Thyroid gland (tissue), 4 donors: Measurements from ENCODE around the gene RPUSD1. TPM values are rescaled to one million over a fixed set of nuclear protein-coding genes. Genes with fewer than 3 reads are reported as not detected.
"Not testable (repeated sequence)": the region's sequence is repeated elsewhere in the genome, so short reads cannot be mapped to it uniquely, and the experiment has no call there.

Experiments
- DNase-seq, 2 donors: peaks; one replicate each; pipeline ENCODE4 v3.0.0-alpha.2; 2019
- H3K27ac ChIP-seq, 3 donors: fragments of 200-600 bp; sonication (generic); 1 replicate in 2 of 3; 2 replicates in 1 of 3; pipeline ENCODE4 v1.5.1; 2016 to 2019; ENCODE audit warnings: mild to moderate bottlenecking in 1 of 3, moderate library complexity in 1 of 3
- H3K27me3 ChIP-seq: fragments of 200-600 bp; sonication (generic); one replicate; pipeline ENCODE4 v1.5.1; 2019
- H3K36me3 ChIP-seq, 2 donors: fragments of 200-600 bp; sonication (generic); one replicate each; pipeline ENCODE4 v1.5.1; 2016 to 2019
- H3K4me1 ChIP-seq, 2 donors: fragments of 200-600 bp; sonication (generic); one replicate each; pipeline ENCODE4 v1.5.1; 2017 to 2019
- H3K4me3 ChIP-seq, 3 donors: fragments of 200-600 bp; sonication (generic); replicated peaks in 1 of 3; 1 replicate in 2 of 3; 2 replicates in 1 of 3; pipeline ENCODE4 v1.5.1; 2016; ENCODE audit warnings: mild to moderate bottlenecking in 1 of 3
- H3K9me3 ChIP-seq: fragments of 200-600 bp; sonication (generic); one replicate; pipeline ENCODE4 v1.5.1; 2017
- POLR2A ChIP-seq, 2 donors: fragments of 450-650 bp; IDR thresholded peaks; one replicate each; pipeline ENCODE4 v1.6.1; 2017; ENCODE audit warnings: antibody characterized with exemption in 2 of 2, mild to moderate bottlenecking in 2 of 2, moderate library complexity in 1 of 2
- WGBS, 2 donors: methylation state at CpG; one replicate each; pipeline ENCODE4 v1.1.5; 2017; 5-methylcytosine and 5-hydroxymethylcytosine counted together
- intact Hi-C: fragments of 100-400 bp; cut with DNase I; formaldehyde crosslinking; loops from one replicate; pipeline ENCODE4 v1.15.1; 2023
- total RNA-seq, 4 donors: library from RNA; depleted of rRNA; stranded (reverse); fragments of >200 nt; gene quantifications; one replicate each; pipeline ENCODE4 v1.2.3, GENCODE V29; 2016
- TF ChIP-seq, protein P1 (sequence below), 6 experiments: fragments of 200-600 bp in 3 of 6; fragments of 450-650 bp in 3 of 6; sonication (generic) in 3 of 6; IDR thresholded peaks; one replicate each; pipeline ENCODE4 v1.5.1; 2016 to 2019; ENCODE audit warnings: antibody characterized with exemption in 6 of 6, mild to moderate bottlenecking in 2 of 6, inconsistent platforms in 1 of 6, moderate library complexity in 1 of 6

The RPUSD1 gene
- total RNA-seq, 4 donors from 2014 or later = 14.1 to 27.9 (median 20.8) TPM

DNA sequence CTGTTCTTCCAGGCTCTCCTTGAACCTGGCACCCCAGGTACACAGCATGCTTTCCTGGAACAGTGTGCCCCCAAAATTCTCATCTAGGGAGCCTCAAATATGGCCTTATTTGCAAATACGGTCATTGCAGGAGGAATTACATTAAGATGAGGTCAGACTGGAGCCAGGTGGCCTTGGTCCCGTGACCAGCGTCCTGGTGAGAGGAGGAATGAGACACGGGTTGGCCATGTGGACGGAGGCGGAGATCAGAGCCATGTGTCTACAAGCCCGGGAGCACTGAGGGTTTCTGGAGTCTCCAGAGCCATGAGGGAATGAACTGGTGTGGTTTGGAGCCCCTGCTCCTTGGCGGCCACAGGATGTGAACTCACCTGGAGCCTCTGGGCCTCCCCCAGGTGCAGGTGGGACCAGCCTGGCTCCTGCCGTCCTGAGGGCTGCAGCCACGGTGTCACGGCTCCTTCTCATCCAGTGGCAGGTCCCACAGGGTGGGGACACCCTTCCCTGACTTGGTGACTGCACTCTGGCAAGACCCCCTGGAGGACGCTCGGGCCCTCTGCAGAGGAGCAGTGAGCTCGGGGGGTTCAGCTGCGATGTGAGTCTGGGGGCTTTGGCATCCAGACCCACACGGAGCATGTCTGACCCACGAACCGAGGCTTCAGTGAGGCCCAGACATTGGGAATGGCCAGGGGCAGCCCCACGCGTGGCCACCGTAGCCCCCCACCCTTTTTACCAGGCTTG lies 34.2 kb upstream of the RPUSD1 start:
- TF ChIP-seq POLR2A (IDR thresholded peaks at IDR 0.05) = no peak
- TF ChIP-seq, protein P1, sequence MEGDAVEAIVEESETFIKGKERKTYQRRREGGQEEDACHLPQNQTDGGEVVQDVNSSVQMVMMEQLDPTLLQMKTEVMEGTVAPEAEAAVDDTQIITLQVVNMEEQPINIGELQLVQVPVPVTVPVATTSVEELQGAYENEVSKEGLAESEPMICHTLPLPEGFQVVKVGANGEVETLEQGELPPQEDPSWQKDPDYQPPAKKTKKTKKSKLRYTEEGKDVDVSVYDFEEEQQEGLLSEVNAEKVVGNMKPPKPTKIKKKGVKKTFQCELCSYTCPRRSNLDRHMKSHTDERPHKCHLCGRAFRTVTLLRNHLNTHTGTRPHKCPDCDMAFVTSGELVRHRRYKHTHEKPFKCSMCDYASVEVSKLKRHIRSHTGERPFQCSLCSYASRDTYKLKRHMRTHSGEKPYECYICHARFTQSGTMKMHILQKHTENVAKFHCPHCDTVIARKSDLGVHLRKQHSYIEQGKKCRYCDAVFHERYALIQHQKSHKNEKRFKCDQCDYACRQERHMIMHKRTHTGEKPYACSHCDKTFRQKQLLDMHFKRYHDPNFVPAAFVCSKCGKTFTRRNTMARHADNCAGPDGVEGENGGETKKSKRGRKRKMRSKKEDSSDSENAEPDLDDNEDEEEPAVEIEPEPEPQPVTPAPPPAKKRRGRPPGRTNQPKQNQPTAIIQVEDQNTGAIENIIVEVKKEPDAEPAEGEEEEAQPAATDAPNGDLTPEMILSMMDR (IDR thresholded peaks at IDR 0.05) = no peak
- Histone ChIP-seq H3K36me3 (no peaks in the 10 kb centered on the region), H3K9me3 (no peaks in the 10 kb centered on the region), H3K4me3 (no peak overlapping the region), H3K4me1 (no peaks in the 10 kb centered on the region), H3K27me3 (peaks cover 5% of the 10 kb centered on the region), H3K27ac (no peak overlapping the region)
- 81 to 89% methylated on average over 14 to 19 of the region's 21 CpGs for WGBS, 2 donors
- intact Hi-C loops = no loop called here
- no peak for DNase-seq

DNA sequence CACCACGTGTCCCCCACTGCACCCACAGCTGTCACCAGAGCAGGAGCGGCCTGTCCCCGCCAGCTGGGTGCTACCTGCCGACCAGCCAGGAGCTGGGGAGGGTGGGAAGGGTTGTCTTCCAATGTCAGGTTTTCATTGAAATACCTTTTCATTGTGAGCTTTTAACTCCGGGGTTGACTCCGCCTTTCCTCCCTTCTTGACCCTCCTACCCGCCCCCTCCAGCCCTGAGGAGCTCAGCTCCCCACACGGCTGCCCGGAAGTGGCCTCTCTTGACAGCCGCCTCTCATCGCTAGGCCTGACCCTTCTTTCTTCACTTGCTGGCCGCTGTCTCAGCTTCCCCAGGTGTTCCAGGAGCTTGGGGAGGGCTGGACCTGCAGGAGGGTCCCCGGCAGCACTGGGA lies 33.6 kb upstream of the RPUSD1 start:
- H3K27me3 ChIP-seq = peaks cover 5% of the 10 kb centered on the region

DNA sequence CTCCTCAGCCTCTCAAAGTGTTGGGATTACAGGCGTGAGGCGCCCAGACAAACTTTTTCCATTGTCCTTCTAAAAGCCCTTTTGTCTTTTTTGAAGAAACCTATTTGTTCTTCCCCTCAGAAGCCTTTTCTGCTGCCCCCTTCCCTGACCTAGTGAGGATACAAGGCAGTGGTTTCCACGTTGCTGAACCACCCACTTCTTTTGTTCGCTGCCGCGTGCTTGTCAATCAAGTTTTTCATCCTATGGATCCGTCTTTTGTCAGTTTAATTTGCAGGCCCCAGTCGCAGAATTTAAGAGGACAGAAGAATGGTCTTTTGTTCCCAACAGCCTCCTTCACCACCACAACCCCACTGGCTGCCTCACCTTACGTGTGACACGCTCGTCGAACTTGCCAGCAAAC lies 32.6 kb upstream of the RPUSD1 start:
- intact Hi-C loops = no loop called here
- DNase-seq = no peak
- H3K4me3 ChIP-seq = no peak overlapping the region
- no peak overlapping the region for H3K27ac ChIP-seq
- TF ChIP-seq POLR2A (IDR thresholded peaks at IDR 0.05) = no peak
- TF ChIP-seq, protein P1 (IDR thresholded peaks at IDR 0.05) = no peak
- 78 to 80% methylated on average over 12 of the region's 12 CpGs for WGBS, 2 donors
- H3K4me1 ChIP-seq = no peaks in the 10 kb centered on the region
- no peaks in the 10 kb centered on the region for H3K36me3 ChIP-seq
- peaks cover 10% of the 10 kb centered on the region for H3K27me3 ChIP-seq
- no peaks in the 10 kb centered on the region for H3K9me3 ChIP-seq

More for the DNA sequence above, 33.6 kb upstream of the RPUSD1 start:
- TF ChIP-seq, protein P1 (IDR thresholded peaks at IDR 0.05) = no peak
- no peak for TF ChIP-seq POLR2A (IDR thresholded peaks at IDR 0.05)
- Histone ChIP-seq H3K27ac (no peak overlapping the region), H3K36me3 (no peaks in the 10 kb centered on the region), H3K9me3 (no peaks in the 10 kb centered on the region), H3K4me3 (no peak overlapping the region), H3K4me1 (no peaks in the 10 kb centered on the region)
- intact Hi-C loops = no loop called here
- no peak for DNase-seq
- 48 to 56% methylated on average over 13 of the region's 13 CpGs for WGBS, 2 donors

DNA sequence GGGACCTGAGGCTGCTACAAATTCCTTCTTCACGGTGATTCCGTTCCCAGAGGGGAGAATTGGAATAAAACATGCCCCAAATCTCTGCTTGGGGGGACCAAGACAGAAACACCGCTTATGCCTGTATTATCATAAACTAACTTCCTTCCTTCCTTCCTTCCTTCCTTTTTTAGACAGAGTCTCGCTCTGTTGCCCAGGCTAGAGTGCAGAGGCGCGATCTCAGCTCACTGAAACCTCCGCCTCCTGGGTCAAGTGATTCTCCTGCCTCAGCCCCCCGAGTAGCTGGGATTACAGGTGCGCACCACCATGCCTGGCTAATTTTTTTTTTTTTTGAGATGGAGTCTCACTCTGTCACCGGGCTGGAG lies 31.8 kb upstream of the RPUSD1 start:
- DNase-seq, H3K4me3 ChIP-seq, H3K36me3 ChIP-seq, intact Hi-C loops, H3K4me1 ChIP-seq, H3K27ac ChIP-seq, H3K9me3 ChIP-seq: not testable (repeated sequence)
- H3K27me3 ChIP-seq = peaks cover 10% of the 10 kb centered on the region
- 70 to 72% methylated on average over 10 of the region's 10 CpGs for WGBS, 2 donors

DNA sequence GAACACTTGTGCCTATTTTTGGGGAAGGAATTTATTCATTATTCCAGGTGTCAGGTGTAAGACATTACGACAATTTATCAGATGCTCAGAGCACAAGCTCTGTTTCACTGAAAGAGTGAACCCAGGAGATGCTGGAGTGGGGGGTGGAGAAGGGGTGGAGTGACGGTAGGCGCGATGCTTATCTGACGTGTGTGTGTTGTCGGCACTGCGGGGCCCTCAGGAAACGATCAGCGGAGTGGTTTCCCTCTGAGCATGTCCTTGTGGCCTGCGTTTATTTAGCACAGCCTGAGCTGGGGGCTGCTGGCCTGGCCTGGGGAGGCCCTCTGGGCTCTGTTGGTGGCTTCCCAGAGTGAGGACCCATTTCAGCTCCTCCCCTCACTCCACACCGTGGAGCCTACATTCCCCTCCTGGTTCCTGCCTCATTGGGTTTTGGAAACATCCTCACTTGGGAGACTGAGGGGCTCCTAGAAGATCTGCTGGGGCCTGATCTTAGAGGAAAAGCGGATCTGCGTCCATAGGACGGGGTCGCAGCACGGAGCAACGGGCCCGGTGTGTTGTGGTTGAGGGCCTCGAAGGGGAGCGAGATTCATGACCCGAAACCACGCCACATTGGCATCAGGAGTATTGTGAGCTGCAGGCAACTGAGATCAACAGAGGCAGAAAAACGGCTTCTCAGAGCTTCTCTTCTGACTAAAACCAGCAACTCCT lies 31.3 kb upstream of the RPUSD1 start:
- Histone ChIP-seq H3K27me3 (peaks cover 10% of the 10 kb centered on the region), H3K9me3 (no peaks in the 10 kb centered on the region), H3K27ac (no peak overlapping the region), H3K4me3 (no peak overlapping the region), H3K4me1 (no peaks in the 10 kb centered on the region), H3K36me3 (no peaks in the 10 kb centered on the region)
- WGBS, 2 donors = 58 to 64% methylated on average over 22 to 23 of the region's 23 CpGs
- intact Hi-C loops = no loop called here
- DNase-seq = no peak
- TF ChIP-seq, protein P1 (IDR thresholded peaks at IDR 0.05) = no peak
- no peak for TF ChIP-seq POLR2A (IDR thresholded peaks at IDR 0.05)
